Urinary bladder (tissue), 4 donors: ENCODE results near the gene PGBD5. TPM values are rescaled to one million over a fixed set of nuclear protein-coding genes. Genes with fewer than 3 reads are reported as not detected.

Experiments
- DNase-seq: peaks from one replicate; pipeline ENCODE4 v3.0.0-alpha.2; 2015; ENCODE audit errors: extremely low spot score
- H3K27ac ChIP-seq: one replicate; pipeline ENCODE4 v1.5.1; 2013; ENCODE audit warnings: low read depth, mild to moderate bottlenecking, moderate library complexity
- H3K36me3 ChIP-seq: one replicate; pipeline ENCODE4 v1.6.1; 2013; ENCODE audit warnings: mild to moderate bottlenecking, moderate library complexity; ENCODE audit not compliant: insufficient read depth
- H3K4me1 ChIP-seq: one replicate; pipeline ENCODE4 v1.6.1; 2013; ENCODE audit warnings: mild to moderate bottlenecking, moderate library complexity; ENCODE audit not compliant: insufficient read depth
- H3K4me3 ChIP-seq: one replicate; pipeline ENCODE4 v1.5.1; 2013; ENCODE audit warnings: low read depth, low read length
- WGBS: extraction: QIAGEN DNeasy Blood & Tissue Kit; methylation state at CpG from one replicate; pipeline ENCODE4 v1.1.7; 2013; 5-methylcytosine and 5-hydroxymethylcytosine counted together
- polyA plus RNA-seq: library from polyadenylated mRNA; stranded (reverse); fragments of 200-250 nt; gene quantifications from one replicate; pipeline ENCODE4 v1.2.3, GENCODE V29; 2013
- total RNA-seq: library from RNA; depleted of rRNA; stranded (reverse); fragments of >200 nt; gene quantifications from one replicate; pipeline ENCODE4 v1.2.3, GENCODE V29; 2014
- donor health status: healthy with polysubstance abuse.
- donor health status: healthy.

PGBD5 gene
- total and polyA plus RNA-seq, 2 donors, result 0.52 to 2.5 TPM

DNA sequence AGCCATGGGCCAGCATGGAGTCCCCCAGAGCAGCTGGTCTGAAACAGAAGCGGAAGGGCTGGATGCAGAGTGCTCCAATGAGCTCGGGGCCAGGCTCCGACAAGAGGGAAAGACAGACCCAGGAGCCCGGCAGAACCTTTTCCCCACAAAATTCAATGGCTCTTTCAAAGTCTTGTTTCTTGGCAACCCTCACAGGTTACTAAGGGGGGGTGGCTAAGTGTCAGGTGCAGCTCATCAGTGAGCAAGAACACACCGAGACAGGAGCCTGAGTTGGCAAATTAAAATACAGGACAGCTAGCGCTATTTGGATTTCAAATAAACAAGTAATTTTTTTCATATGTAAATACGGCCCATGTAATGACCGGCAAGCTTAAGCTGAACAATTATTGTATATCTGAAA lies 27.3 kb downstream of the PGBD5 start:
- DNase-seq, result no peak
- no peaks in the 10 kb centered on the region for H3K4me1 ChIP-seq
- 85% methylated on average over 8 of the region's 8 CpGs for WGBS
- no peaks in the 10 kb centered on the region for H3K36me3 ChIP-seq
- no peak overlapping the region for H3K27ac ChIP-seq
- H3K4me3 ChIP-seq, result no peak overlapping the region

DNA sequence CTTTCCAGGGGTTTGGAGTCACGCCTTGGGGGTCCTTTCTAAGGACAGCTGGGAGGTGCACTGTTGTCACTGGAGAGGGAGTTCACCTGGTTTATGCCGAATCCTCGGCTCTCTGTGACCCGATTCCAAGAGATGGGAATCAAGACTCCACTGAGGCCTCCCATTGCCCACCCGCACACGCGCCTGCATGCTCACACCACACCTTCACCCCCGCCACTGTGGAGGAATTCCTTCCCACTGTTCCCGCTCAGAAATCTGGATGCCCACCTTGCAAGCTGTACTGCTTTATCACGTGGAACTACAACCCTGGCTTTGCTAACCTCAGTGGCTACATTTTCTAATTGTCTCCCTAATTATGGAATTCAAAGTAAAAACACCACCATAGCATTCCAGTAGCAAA lies 29.2 kb downstream of the PGBD5 start:
- Histone ChIP-seq H3K36me3 (no peaks in the 10 kb centered on the region), H3K4me3 (no peak overlapping the region), H3K27ac (no peak overlapping the region), H3K4me1 (no peaks in the 10 kb centered on the region)
- no peak for DNase-seq
- whole genome bisulfite sequencing, result 93% methylated on average over 10 of the region's 10 CpGs

GRCh38 chr1:230395932-230396331 lies 30.2 kb downstream of the PGBD5 start:
- WGBS, result 86% methylated on average over 1 of the region's 1 CpG

GRCh38 chr1:230394741-230395140 lies 31.4 kb downstream of the PGBD5 start:
- DNase-seq, result no peak
- WGBS, result 89% methylated on average over 8 of the region's 8 CpGs
- H3K4me1 ChIP-seq, result no peaks in the 10 kb centered on the region
- H3K4me3 ChIP-seq, result no peak overlapping the region
- no peak overlapping the region for H3K27ac ChIP-seq
- H3K36me3 ChIP-seq, result no peaks in the 10 kb centered on the region

More at GRCh38 chr1:230395932-230396331, 30.2 kb downstream of the PGBD5 start:
- Histone ChIP-seq H3K36me3 (no peaks in the 10 kb centered on the region), H3K4me1 (no peaks in the 10 kb centered on the region), H3K4me3 (no peak overlapping the region), H3K27ac (no peak overlapping the region)
- no peak for DNase-seq

DNA sequence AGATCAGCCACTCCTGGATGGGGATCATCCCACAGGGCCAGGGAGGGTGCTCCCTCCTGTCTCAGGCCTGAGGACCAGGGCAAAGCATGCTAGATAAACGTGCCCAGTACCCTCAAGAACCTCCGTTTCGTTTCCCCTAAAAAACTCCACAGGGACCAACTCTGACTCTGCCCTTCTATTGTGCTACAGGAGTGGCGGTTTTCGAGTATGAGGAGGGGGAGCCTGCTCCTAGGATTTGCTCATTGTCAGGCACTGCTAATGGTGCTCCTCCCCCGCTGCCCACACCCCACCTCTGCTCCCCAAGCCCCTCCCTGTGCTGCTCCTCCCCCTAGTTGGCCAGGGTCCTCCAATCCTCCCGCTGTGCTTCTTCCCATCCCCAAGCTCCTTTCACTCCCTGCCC lies 32.0 kb downstream of the PGBD5 start:
- Histone ChIP-seq H3K36me3 (no peaks in the 10 kb centered on the region), H3K4me3 (no peak overlapping the region), H3K27ac (no peak overlapping the region), H3K4me1 (no peaks in the 10 kb centered on the region)
- no peak for DNase-seq
- WGBS, result 79% methylated on average over 7 of the region's 7 CpGs

DNA sequence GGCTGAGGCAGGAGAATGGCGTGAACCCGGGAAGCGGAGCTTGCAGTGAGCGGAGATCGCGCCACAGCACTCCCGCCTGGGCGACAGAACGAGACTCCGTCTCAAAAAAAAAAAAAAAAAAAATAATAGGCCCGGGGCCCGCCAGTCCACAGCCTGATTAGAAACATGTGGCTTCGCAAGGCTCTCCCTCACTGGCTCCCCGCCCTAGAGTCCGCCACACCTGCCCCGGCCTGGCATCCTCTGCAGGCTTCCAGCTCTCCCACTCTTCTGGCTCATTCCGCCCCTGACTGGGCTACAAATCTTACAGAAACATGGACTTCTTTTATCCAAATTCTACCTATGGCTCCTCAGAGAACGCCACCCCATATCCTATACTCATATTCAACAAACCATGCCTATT lies 32.4 kb downstream of the PGBD5 start:
- no peak for DNase-seq
- H3K4me3 ChIP-seq, result no peak overlapping the region
- 95% methylated on average over 18 of the region's 18 CpGs for WGBS
- no peaks in the 10 kb centered on the region for H3K4me1 ChIP-seq
- no peak overlapping the region for H3K27ac ChIP-seq
- H3K36me3 ChIP-seq, result no peaks in the 10 kb centered on the region

- no peaks in the 10 kb centered on the region for H3K36me3 ChIP-seq
- H3K4me3 ChIP-seq, result no peak overlapping the region
- H3K27ac ChIP-seq, result no peak overlapping the region
- WGBS, result 76% methylated on average over 9 of the region's 9 CpGs
- no peak for DNase-seq
- H3K4me1 ChIP-seq, result no peaks in the 10 kb centered on the region
Observed at GRCh38 chr1:230392920-230393521, 33.1 kb downstream of the PGBD5 start.

DNA sequence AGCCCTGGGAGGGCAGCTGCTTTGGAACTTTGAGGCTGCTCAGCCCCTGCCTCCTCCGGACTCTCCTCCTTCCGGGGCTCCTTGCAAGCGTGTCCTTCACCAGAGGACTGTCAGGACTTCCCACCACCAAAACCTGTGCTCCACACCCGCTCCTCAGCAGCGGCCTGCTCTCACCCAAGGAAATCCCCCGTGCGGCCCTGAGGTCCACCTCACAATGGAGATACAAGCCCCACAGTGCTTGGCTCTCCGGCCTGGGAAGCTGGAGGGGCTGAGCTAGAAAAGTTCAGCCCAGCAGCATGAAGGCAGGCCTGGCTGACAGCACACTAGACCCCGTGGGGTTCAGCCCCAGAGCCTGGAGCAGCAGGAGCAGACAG lies 33.6 kb downstream of the PGBD5 start:
- H3K27ac ChIP-seq, result no peak overlapping the region
- no peak for DNase-seq
- WGBS, result 51% methylated on average over 9 of the region's 9 CpGs

DNA sequence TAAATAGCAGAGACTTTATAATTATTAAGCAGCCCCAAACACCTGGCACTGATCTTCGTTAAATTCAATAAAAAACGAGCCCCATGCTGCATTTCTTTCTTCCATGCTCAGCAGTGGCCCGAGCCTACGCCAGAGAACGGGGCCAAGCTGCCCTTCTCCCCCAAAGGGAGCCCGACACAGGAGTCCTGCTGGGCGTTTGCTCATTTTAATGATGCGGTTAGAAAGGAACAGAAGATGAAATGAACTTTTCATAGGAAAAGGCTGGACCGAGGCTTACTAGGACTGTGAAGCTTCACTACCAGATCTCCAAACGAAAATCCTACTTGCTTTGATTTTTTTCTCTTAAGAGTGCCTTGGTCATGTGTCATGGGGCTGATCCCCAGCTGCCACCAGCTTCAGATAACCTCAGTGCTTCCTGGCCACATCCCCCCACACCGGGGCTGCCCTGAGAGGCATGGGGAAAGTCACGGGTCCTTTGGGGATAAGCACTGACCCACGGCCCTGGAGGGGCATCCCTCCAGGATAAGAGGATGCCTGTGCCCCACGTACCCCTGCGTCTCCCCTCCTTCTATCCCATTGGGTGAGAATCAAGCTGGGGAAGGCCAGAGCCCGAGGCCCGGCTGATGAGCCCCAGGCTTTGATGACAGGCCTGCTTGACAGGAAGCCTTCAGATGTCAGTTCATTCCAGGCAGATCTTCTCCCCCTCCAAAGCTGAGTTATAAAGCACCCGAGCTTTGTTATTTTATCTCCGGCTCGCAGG lies 34.2 kb downstream of the PGBD5 start:
- no peak overlapping the region for H3K27ac ChIP-seq
- DNase-seq, result no peak
- no peaks in the 10 kb centered on the region for H3K36me3 ChIP-seq
- H3K4me1 ChIP-seq, result no peaks in the 10 kb centered on the region
- 41% methylated on average over 20 of the region's 20 CpGs for WGBS
- H3K4me3 ChIP-seq, result no peak overlapping the region

More for the DNA sequence above, 33.6 kb downstream of the PGBD5 start:
- H3K4me3 ChIP-seq, result no peak overlapping the region
- H3K4me1 ChIP-seq, result no peaks in the 10 kb centered on the region
- no peaks in the 10 kb centered on the region for H3K36me3 ChIP-seq

DNA sequence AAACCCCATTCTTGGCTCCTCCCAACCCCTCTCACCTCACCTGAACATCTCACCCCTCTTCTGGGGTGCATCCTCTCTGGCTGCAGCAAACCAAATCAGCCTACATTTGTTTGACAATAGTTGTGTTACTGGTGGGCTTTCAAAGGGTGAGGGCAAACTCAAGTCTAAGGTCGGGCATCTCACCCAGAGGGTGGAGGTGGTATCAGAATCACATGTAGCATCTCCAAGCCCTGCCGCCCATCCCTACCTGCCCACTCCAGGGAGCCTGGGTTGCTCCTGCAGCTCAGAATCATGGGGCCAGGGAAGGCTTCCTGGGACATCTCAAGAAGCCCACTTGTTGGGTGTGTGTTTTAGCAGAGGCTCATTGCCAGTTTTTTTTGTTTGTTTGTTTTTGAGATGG lies 35.8 kb downstream of the PGBD5 start:
- whole genome bisulfite sequencing, result 91% methylated on average over 2 of the region's 2 CpGs
- H3K27ac ChIP-seq, result no peak overlapping the region
- no peak for DNase-seq
- no peaks in the 10 kb centered on the region for H3K36me3 ChIP-seq
- no peak overlapping the region for H3K4me3 ChIP-seq
- no peaks in the 10 kb centered on the region for H3K4me1 ChIP-seq

- Histone ChIP-seq H3K36me3 (no peaks in the 10 kb centered on the region), H3K4me1 (no peaks in the 10 kb centered on the region), H3K4me3 (no peak overlapping the region), H3K27ac (no peak overlapping the region)
- 95% methylated on average over 12 of the region's 12 CpGs for WGBS
- no peak for DNase-seq
Observed at GRCh38 chr1:230387876-230388275, 38.3 kb downstream of the PGBD5 start.

- DNase-seq, result no peak
- WGBS, result 94% methylated on average over 2 of the region's 2 CpGs
- Histone ChIP-seq H3K36me3 (no peaks in the 10 kb centered on the region), H3K27ac (no peak overlapping the region), H3K4me3 (no peak overlapping the region), H3K4me1 (no peaks in the 10 kb centered on the region)
Observed at GRCh38 chr1:230387296-230387695, 38.8 kb downstream of the PGBD5 start.

GRCh38 chr1:230386637-230387262 lies 39.4 kb downstream of the PGBD5 start:
- 69% methylated on average over 6 of the region's 6 CpGs for WGBS
- Histone ChIP-seq H3K27ac (no peak overlapping the region), H3K36me3 (no peaks in the 10 kb centered on the region), H3K4me3 (no peak overlapping the region), H3K4me1 (no peaks in the 10 kb centered on the region)
- no peak for DNase-seq

DNA sequence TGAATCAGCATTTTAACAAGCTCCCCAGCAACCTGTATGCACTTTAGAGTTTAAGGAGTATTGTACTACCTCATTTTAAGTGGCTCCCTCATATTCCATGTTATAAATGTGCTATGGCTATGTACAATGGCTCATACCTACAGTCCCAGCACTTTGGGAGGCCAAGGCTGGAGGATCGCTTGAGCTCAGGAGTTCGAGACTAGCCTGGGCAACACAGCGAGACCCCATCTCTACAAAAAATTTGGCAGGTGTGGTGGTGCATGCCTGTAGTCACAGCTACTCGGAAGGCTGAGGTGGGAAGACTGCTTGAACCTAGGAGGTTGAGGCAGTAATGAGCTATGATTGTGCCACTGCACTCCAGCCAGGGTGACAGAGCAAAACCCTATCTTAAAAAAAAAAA lies 40.2 kb downstream of the PGBD5 start:
- H3K4me1 ChIP-seq, result no peaks in the 10 kb centered on the region
- no peak for DNase-seq
- H3K4me3 ChIP-seq, result no peak overlapping the region
- WGBS, result 97% methylated on average over 4 of the region's 4 CpGs
- H3K36me3 ChIP-seq, result no peaks in the 10 kb centered on the region
- H3K27ac ChIP-seq, result no peak overlapping the region
